HUES64 (cell line): ENCODE data around the gene FEM1B.

Experiments used
- H3K27ac ChIP-seq: 2 replicates; pipeline ENCODE4 v1.7.0; 2013; ENCODE audit warnings: low read depth, low read length, inconsistent platforms
- H3K27me3 ChIP-seq: 2 replicates; pipeline ENCODE4 v1.6.1; 2013; ENCODE audit warnings: mild to moderate bottlenecking, low read length; ENCODE audit not compliant: insufficient read depth
- H3K36me3 ChIP-seq: 2 replicates; pipeline ENCODE4 v1.6.1; 2013; ENCODE audit warnings: mild to moderate bottlenecking, low read length; ENCODE audit not compliant: insufficient read depth
- H3K4me1 ChIP-seq: 2 replicates; pipeline ENCODE4 v1.6.1; 2013; ENCODE audit warnings: mild to moderate bottlenecking, low read length, moderate library complexity; ENCODE audit not compliant: insufficient read depth
- H3K4me3 ChIP-seq: 2 replicates; pipeline ENCODE4 v1.5.1; 2013; ENCODE audit warnings: mild to moderate bottlenecking, low read length, moderate library complexity
- H3K9ac ChIP-seq: 2 replicates; pipeline ENCODE4 v1.6.1; 2013; ENCODE audit warnings: mild to moderate bottlenecking, low read depth, low read length
- H3K9me3 ChIP-seq: 2 replicates; pipeline ENCODE4 v1.6.1; 2013; ENCODE audit warnings: low read depth, low read length; ENCODE audit not compliant: insufficient read depth
- WGBS: fragments of 150-250, 120-280 bp; methylation state at CpG from one replicate; pipeline ENCODE4 v1.1.7; 2013; ENCODE audit warnings: missing lambda C conversion rate; 5-methylcytosine and 5-hydroxymethylcytosine counted together

The FEM1B gene

GRCh38 chr15:68301301-68301700 is 23.8 kb downstream of the FEM1B start:
- Histone ChIP-seq H3K27me3 (no peaks in the 10 kb centered on the region), H3K36me3 (no peaks in the 10 kb centered on the region; the same call in 1 of the 2 replicates), H3K9ac (no peak overlapping the region), H3K4me1 (peaks cover 7% of the 10 kb centered on the region), H3K4me3 (no peak overlapping the region), H3K27ac (no peak overlapping the region), H3K9me3 (no peaks in the 10 kb centered on the region)
- 89% methylated on average over 8 of the region's 8 CpGs for WGBS

- WGBS, result 94% methylated on average over 6 of the region's 6 CpGs
These were observed 25.2 kb downstream of the FEM1B start for GRCh38 chr15:68302729-68303128.

GRCh38 chr15:68303134-68303533 is 25.6 kb downstream of the FEM1B start:
- H3K4me1 ChIP-seq, result peaks cover 13% of the 10 kb centered on the region
- no peak overlapping the region for H3K27ac ChIP-seq
- 81% methylated on average over 2 of the region's 2 CpGs for WGBS
- H3K9me3 ChIP-seq, result no peaks in the 10 kb centered on the region
- no peak overlapping the region for H3K4me3 ChIP-seq
- H3K9ac ChIP-seq, result no peak overlapping the region
- no peaks in the 10 kb centered on the region for H3K36me3 ChIP-seq
- H3K27me3 ChIP-seq, result no peaks in the 10 kb centered on the region

More at GRCh38 chr15:68302729-68303128, 25.2 kb downstream of the FEM1B start:
- Histone ChIP-seq H3K9me3 (no peaks in the 10 kb centered on the region), H3K4me3 (no peak overlapping the region), H3K9ac (no peak overlapping the region), H3K36me3 (no peaks in the 10 kb centered on the region), H3K27me3 (no peaks in the 10 kb centered on the region), H3K4me1 (peaks cover 13% of the 10 kb centered on the region), H3K27ac (no peak overlapping the region)

GRCh38 chr15:68303560-68304436 is 26.3 kb downstream of the FEM1B start:
- Histone ChIP-seq H3K27ac (no peak overlapping the region), H3K4me3 (no peak overlapping the region), H3K36me3 (no peaks in the 10 kb centered on the region), H3K9ac (no peak overlapping the region), H3K9me3 (no peaks in the 10 kb centered on the region), H3K27me3 (no peaks in the 10 kb centered on the region), H3K4me1 (peaks cover 13% of the 10 kb centered on the region)
- WGBS, result 83% methylated on average over 15 of the region's 15 CpGs

GRCh38 chr15:68304589-68305337 is 27.2 kb downstream of the FEM1B start:
- H3K4me3 ChIP-seq, result no peak overlapping the region
- no peaks in the 10 kb centered on the region for H3K36me3 ChIP-seq
- no peaks in the 10 kb centered on the region for H3K27me3 ChIP-seq
- H3K27ac ChIP-seq, result no peak overlapping the region
- WGBS, result 65% methylated on average over 15 of the region's 15 CpGs
- H3K4me1 ChIP-seq, result peaks cover 13% of the 10 kb centered on the region
- no peaks in the 10 kb centered on the region for H3K9me3 ChIP-seq
- H3K9ac ChIP-seq, result no peak overlapping the region

- H3K4me3 ChIP-seq, result no peak overlapping the region
- H3K36me3 ChIP-seq, result no peaks in the 10 kb centered on the region
- WGBS, result 76% methylated on average over 6 of the region's 6 CpGs
- peaks cover 13% of the 10 kb centered on the region for H3K4me1 ChIP-seq
- no peak overlapping the region for H3K27ac ChIP-seq
- no peaks in the 10 kb centered on the region for H3K9me3 ChIP-seq
- no peaks in the 10 kb centered on the region for H3K27me3 ChIP-seq
- no peak overlapping the region for H3K9ac ChIP-seq
These were observed 27.9 kb downstream of the FEM1B start for GRCh38 chr15:68305420-68305871.

GRCh38 chr15:68307131-68307928 is 29.8 kb downstream of the FEM1B start:
- H3K9ac ChIP-seq, result no peak overlapping the region
- 77% methylated on average over 13 of the region's 14 CpGs for WGBS
- no peak overlapping the region for H3K4me3 ChIP-seq
- H3K4me1 ChIP-seq, result peaks cover 13% of the 10 kb centered on the region
- H3K9me3 ChIP-seq, result no peaks in the 10 kb centered on the region
- H3K27ac ChIP-seq, result no peak overlapping the region
- H3K36me3 ChIP-seq, result no peaks in the 10 kb centered on the region
- no peaks in the 10 kb centered on the region for H3K27me3 ChIP-seq

- WGBS, result 85% methylated on average over 2 of the region's 3 CpGs
- Histone ChIP-seq H3K36me3 (no peaks in the 10 kb centered on the region), H3K9me3 (no peaks in the 10 kb centered on the region), H3K4me3 (no peak overlapping the region), H3K27ac (no peak overlapping the region), H3K27me3 (no peaks in the 10 kb centered on the region), H3K9ac (no peak overlapping the region), H3K4me1 (peaks cover 12% of the 10 kb centered on the region)
These were observed 31.5 kb downstream of the FEM1B start for GRCh38 chr15:68309024-68309423.

GRCh38 chr15:68310178-68310803 is 32.7 kb downstream of the FEM1B start:
- WGBS, result 78% methylated on average over 5 of the region's 7 CpGs
- no peaks in the 10 kb centered on the region for H3K9me3 ChIP-seq
- no peak overlapping the region for H3K4me3 ChIP-seq
- no peak overlapping the region for H3K9ac ChIP-seq
- peaks cover 5% of the 10 kb centered on the region for H3K4me1 ChIP-seq
- H3K27ac ChIP-seq, result no peak overlapping the region
- H3K36me3 ChIP-seq, result no peaks in the 10 kb centered on the region
- no peaks in the 10 kb centered on the region for H3K27me3 ChIP-seq

GRCh38 chr15:68310804-68311463 is 33.4 kb downstream of the FEM1B start:
- Histone ChIP-seq H3K9me3 (no peaks in the 10 kb centered on the region), H3K4me1 (peaks cover 11% of the 10 kb centered on the region), H3K36me3 (no peaks in the 10 kb centered on the region), H3K4me3 (no peak overlapping the region), H3K27ac (no peak overlapping the region), H3K27me3 (no peaks in the 10 kb centered on the region), H3K9ac (no peak overlapping the region; the same call in 1 of the 2 replicates)
- WGBS, result 89% methylated on average over 21 of the region's 22 CpGs
